ENCODE results near the gene ATP8B2.

DNA sequence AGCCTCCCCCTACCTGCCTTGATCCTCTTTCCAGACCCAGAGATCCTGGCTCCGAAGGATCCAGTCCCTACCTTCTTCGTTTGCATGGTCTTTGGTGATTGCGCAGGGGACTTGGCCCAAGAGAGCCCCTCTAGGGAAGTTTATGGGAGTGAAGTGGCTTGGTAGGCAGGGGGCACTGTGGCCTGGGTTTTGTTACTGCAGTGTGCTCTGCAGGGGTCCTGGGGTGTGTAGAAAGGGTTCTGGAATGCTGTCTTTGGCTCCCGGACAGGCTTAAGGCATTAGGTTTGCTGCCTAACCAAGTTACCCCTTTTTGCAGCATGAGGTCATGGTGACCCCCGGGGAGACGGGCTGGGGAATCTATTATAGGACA lies 3.8 kb downstream of the ATP8B2 start:
- TF ChIP-seq, protein P1, sequence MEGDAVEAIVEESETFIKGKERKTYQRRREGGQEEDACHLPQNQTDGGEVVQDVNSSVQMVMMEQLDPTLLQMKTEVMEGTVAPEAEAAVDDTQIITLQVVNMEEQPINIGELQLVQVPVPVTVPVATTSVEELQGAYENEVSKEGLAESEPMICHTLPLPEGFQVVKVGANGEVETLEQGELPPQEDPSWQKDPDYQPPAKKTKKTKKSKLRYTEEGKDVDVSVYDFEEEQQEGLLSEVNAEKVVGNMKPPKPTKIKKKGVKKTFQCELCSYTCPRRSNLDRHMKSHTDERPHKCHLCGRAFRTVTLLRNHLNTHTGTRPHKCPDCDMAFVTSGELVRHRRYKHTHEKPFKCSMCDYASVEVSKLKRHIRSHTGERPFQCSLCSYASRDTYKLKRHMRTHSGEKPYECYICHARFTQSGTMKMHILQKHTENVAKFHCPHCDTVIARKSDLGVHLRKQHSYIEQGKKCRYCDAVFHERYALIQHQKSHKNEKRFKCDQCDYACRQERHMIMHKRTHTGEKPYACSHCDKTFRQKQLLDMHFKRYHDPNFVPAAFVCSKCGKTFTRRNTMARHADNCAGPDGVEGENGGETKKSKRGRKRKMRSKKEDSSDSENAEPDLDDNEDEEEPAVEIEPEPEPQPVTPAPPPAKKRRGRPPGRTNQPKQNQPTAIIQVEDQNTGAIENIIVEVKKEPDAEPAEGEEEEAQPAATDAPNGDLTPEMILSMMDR (IDR thresholded peaks at IDR 0.05; ENCODE audit: insufficient read depth, low read length) = no peak
- TF ChIP-seq, protein P2, sequence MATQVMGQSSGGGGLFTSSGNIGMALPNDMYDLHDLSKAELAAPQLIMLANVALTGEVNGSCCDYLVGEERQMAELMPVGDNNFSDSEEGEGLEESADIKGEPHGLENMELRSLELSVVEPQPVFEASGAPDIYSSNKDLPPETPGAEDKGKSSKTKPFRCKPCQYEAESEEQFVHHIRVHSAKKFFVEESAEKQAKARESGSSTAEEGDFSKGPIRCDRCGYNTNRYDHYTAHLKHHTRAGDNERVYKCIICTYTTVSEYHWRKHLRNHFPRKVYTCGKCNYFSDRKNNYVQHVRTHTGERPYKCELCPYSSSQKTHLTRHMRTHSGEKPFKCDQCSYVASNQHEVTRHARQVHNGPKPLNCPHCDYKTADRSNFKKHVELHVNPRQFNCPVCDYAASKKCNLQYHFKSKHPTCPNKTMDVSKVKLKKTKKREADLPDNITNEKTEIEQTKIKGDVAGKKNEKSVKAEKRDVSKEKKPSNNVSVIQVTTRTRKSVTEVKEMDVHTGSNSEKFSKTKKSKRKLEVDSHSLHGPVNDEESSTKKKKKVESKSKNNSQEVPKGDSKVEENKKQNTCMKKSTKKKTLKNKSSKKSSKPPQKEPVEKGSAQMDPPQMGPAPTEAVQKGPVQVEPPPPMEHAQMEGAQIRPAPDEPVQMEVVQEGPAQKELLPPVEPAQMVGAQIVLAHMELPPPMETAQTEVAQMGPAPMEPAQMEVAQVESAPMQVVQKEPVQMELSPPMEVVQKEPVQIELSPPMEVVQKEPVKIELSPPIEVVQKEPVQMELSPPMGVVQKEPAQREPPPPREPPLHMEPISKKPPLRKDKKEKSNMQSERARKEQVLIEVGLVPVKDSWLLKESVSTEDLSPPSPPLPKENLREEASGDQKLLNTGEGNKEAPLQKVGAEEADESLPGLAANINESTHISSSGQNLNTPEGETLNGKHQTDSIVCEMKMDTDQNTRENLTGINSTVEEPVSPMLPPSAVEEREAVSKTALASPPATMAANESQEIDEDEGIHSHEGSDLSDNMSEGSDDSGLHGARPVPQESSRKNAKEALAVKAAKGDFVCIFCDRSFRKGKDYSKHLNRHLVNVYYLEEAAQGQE (IDR thresholded peaks at IDR 0.05; ENCODE audit: insufficient replicate concordance, low read depth) = no peak
- no peak for TF ChIP-seq POLR2AphosphoS5 (IDR thresholded peaks at IDR 0.05; ENCODE audit: low read depth)
